DND-41 (cell line): ENCODE data around the gene FANK1.

Experiments
- CTCF ChIP-seq: IDR thresholded peaks from 2 replicates; pipeline ENCODE4 v1.5.1; 2012; ENCODE audit warnings: borderline replicate concordance, low read length, moderate library complexity, mild to moderate bottlenecking; ENCODE audit not compliant: poor library complexity, severe bottlenecking; ENCODE audit errors: extremely low read depth
- EZH2 ChIP-seq: IDR thresholded peaks from 3 replicates; pipeline ENCODE4 v1.6.1; 2012; ENCODE audit warnings: borderline replicate concordance, low read depth, mild to moderate bottlenecking, moderate library complexity, low read length, inconsistent platforms; ENCODE audit not compliant: severe bottlenecking

- TF ChIP-seq CTCF (no peak), EZH2 (no peak)
Observed at GRCh38 chr10:126016156-126016805, 119.9 kb downstream of the FANK1 start.
